Erythroblast (primary cell): Measurements from ENCODE around the gene DEPDC7.

Experiments
- GATA1 ChIP-seq: IDR thresholded peaks from 2 replicates; pipeline ENCODE4 v1.6.1; 2011; ENCODE audit warnings: low read depth, mild to moderate bottlenecking, control low read depth, low read length, moderate library complexity
- POLR2A ChIP-seq: IDR thresholded peaks from 2 replicates; pipeline ENCODE4 v1.6.1; 2011; ENCODE audit warnings: mild to moderate bottlenecking, low read length

- TF ChIP-seq POLR2A (no peak), GATA1 (no peak)
Observed at GRCh38 chr11:33033493-33033892, 17.8 kb downstream of the DEPDC7 start.
